Raji (cell line): Measurements from ENCODE around the gene TCF7L2.

Experiments
- POLR2A ChIP-seq: IDR thresholded peaks from 2 replicates; pipeline ENCODE4 v1.6.1; 2011; ENCODE audit warnings: low read depth, low read length, control low read depth; ENCODE audit not compliant: insufficient read depth

Gene TCF7L2

GRCh38 chr10:112949875-112950507 is at the start of gene TCF7L2:
Gene TCF7L2 (plus strand): TSS chr10:112950247. CDS start chr10:112950757, 510 bp downstream.
- TF ChIP-seq POLR2A: no peak

- TF ChIP-seq POLR2A: no peak
Measured at GRCh38 chr10:112902730-112903129, 47.3 kb upstream of the TCF7L2 start.

GRCh38 chr10:112904000-112904399 is 46.0 kb upstream of the TCF7L2 start:
- no peak for TF ChIP-seq POLR2A

GRCh38 chr10:112906945-112907344 is 43.1 kb upstream of the TCF7L2 start:
- TF ChIP-seq POLR2A: no peak

- no peak for TF ChIP-seq POLR2A
Measured at GRCh38 chr10:112907893-112908292, 42.2 kb upstream of the TCF7L2 start.

GRCh38 chr10:112911206-112911605 is 38.8 kb upstream of the TCF7L2 start:
- TF ChIP-seq POLR2A: no peak

GRCh38 chr10:112912410-112912928 is 37.6 kb upstream of the TCF7L2 start:
- no peak for TF ChIP-seq POLR2A

GRCh38 chr10:112913255-112913654 is 36.8 kb upstream of the TCF7L2 start:
- TF ChIP-seq POLR2A: no peak

GRCh38 chr10:112913661-112914287 is 36.3 kb upstream of the TCF7L2 start:
- no peak for TF ChIP-seq POLR2A

GRCh38 chr10:112914288-112914952 is 35.6 kb upstream of the TCF7L2 start:
- TF ChIP-seq POLR2A: no peak

- TF ChIP-seq POLR2A: no peak
Measured at GRCh38 chr10:112915590-112916572, 34.2 kb upstream of the TCF7L2 start.

GRCh38 chr10:112917681-112918080 is 32.4 kb upstream of the TCF7L2 start:
- TF ChIP-seq POLR2A: no peak

GRCh38 chr10:112918771-112919170 is 31.3 kb upstream of the TCF7L2 start:
- no peak for TF ChIP-seq POLR2A

- no peak for TF ChIP-seq POLR2A
Measured at GRCh38 chr10:112919721-112920120, 30.3 kb upstream of the TCF7L2 start.
